ENCODE results near the gene RASGRF1. TPM values are rescaled to one million over a fixed set of nuclear protein-coding genes. Genes with fewer than 3 reads are reported as not detected.

RASGRF1 gene
- total RNA-seq, 1 donor from 2014 or later: 0.17 TPM

- peak overlapping the region; percentile 55 for H3K27ac Mint-ChIP-seq
- peaks cover 23% of the 10 kb centered on the region for H3K36me3 Mint-ChIP-seq (ENCODE audit: insufficient read depth)
- H3K27me3 Mint-ChIP-seq: no peaks in the 10 kb centered on the region
- peak; percentile 44 for TF ChIP-seq CTCF (IDR thresholded peaks at IDR 0.05; ENCODE audit: unreplicated experiment)
- H3K4me3 Mint-ChIP-seq (ENCODE audit: low read depth): no peak overlapping the region
- H3K4me1 Mint-ChIP-seq (ENCODE audit: low read depth): peaks cover 23% of the 10 kb centered on the region
- no peak for DNase-seq (ENCODE audit: low spot score, unreplicated experiment)
- H3K9me3 Mint-ChIP-seq (ENCODE audit: low read depth): no peaks in the 10 kb centered on the region
Measured at GRCh38 chr15:78914027-78914764, 176.4 kb downstream of the RASGRF1 start.

GRCh38 chr15:78913012-78913411 is 177.6 kb downstream of the RASGRF1 start:
- Mint-ChIP-seq H3K27me3 (no peaks in the 10 kb centered on the region), H3K36me3 (ENCODE audit: insufficient read depth) (peaks cover 23% of the 10 kb centered on the region), H3K27ac (no peak overlapping the region), H3K4me3 (ENCODE audit: low read depth) (no peak overlapping the region), H3K9me3 (ENCODE audit: low read depth) (no peaks in the 10 kb centered on the region), H3K4me1 (ENCODE audit: low read depth) (peaks cover 23% of the 10 kb centered on the region)
- no peak for TF ChIP-seq CTCF (IDR thresholded peaks at IDR 0.05; ENCODE audit: unreplicated experiment)
- no peak for DNase-seq (ENCODE audit: low spot score, unreplicated experiment)

- no peak for DNase-seq (ENCODE audit: low spot score, unreplicated experiment)
- no peak overlapping the region for H3K4me3 Mint-ChIP-seq (ENCODE audit: low read depth)
- peaks cover 24% of the 10 kb centered on the region for H3K36me3 Mint-ChIP-seq (ENCODE audit: insufficient read depth)
- no peaks in the 10 kb centered on the region for H3K9me3 Mint-ChIP-seq (ENCODE audit: low read depth)
- peaks cover 21% of the 10 kb centered on the region for H3K4me1 Mint-ChIP-seq (ENCODE audit: low read depth)
- H3K27me3 Mint-ChIP-seq: no peaks in the 10 kb centered on the region
- no peak for TF ChIP-seq CTCF (IDR thresholded peaks at IDR 0.05; ENCODE audit: unreplicated experiment)
- H3K27ac Mint-ChIP-seq: no peak overlapping the region
Measured at GRCh38 chr15:78912316-78912715, 178.3 kb downstream of the RASGRF1 start.

GRCh38 chr15:78910271-78910670 is 180.3 kb downstream of the RASGRF1 start:
- H3K36me3 Mint-ChIP-seq (ENCODE audit: insufficient read depth): peaks cover 28% of the 10 kb centered on the region

More at GRCh38 chr15:78910271-78910670, 180.3 kb downstream of the RASGRF1 start:
- DNase-seq (ENCODE audit: low spot score, unreplicated experiment): no peak
- H3K4me3 Mint-ChIP-seq (ENCODE audit: low read depth): no peak overlapping the region
- H3K27ac Mint-ChIP-seq: peak overlapping the region; percentile 19
- TF ChIP-seq CTCF (IDR thresholded peaks at IDR 0.05; ENCODE audit: unreplicated experiment): no peak
- H3K4me1 Mint-ChIP-seq (ENCODE audit: low read depth): peaks cover 21% of the 10 kb centered on the region
- H3K27me3 Mint-ChIP-seq: no peaks in the 10 kb centered on the region
- no peaks in the 10 kb centered on the region for H3K9me3 Mint-ChIP-seq (ENCODE audit: low read depth)

Other genes with a start within 250 kb of the RASGRF1 start
- gene MORF4L1, start 217.9 kb downstream of the RASGRF1 start, total RNA-seq: 438 and 447 TPM in 2 replicates
- gene CTSH, start 145.7 kb downstream of the RASGRF1 start, total RNA-seq: 56.4 and 58.2 TPM in 2 replicates
- not detected in 2 replicates for gene ANKRD34C, start 191.9 kb upstream of the RASGRF1 start, total RNA-seq
- 49.3 and 53.8 TPM in 2 replicates for gene TMED3, start 220.3 kb upstream of the RASGRF1 start, total RNA-seq

Data from progenitor cell of endocrine pancreas (in vitro differentiated cells).